Measurements from ENCODE around the gene CLPTM1L.

CLPTM1L gene

GRCh38 chr5:1367149-1367548, 22.2 kb upstream of the CLPTM1L start:
- no peak overlapping the region for H3K4me3 ChIP-seq (ENCODE audit: control insufficient read depth, low read depth, low read length)
- no peak for DNase-seq (ENCODE audit: low read depth)
- TF ChIP-seq CTCF (conservative IDR thresholded peaks at IDR 0.05; ENCODE audit: control insufficient read depth, insufficient read depth, low read depth, low read length), result no peak

GRCh38 chr5:1366514-1366913, 21.6 kb upstream of the CLPTM1L start:
- no peak for DNase-seq (ENCODE audit: low read depth)
- TF ChIP-seq CTCF (conservative IDR thresholded peaks at IDR 0.05; ENCODE audit: control insufficient read depth, insufficient read depth, low read depth, low read length), result no peak
- no peak overlapping the region for H3K4me3 ChIP-seq (ENCODE audit: control insufficient read depth, low read depth, low read length)

- TF ChIP-seq CTCF (conservative IDR thresholded peaks at IDR 0.05; ENCODE audit: control insufficient read depth, insufficient read depth, low read depth, low read length), result no peak
- DNase-seq (ENCODE audit: low read depth), result no peak
- no peak overlapping the region for H3K4me3 ChIP-seq (ENCODE audit: control insufficient read depth, low read depth, low read length)
Observed at GRCh38 chr5:1364211-1364610, 19.3 kb upstream of the CLPTM1L start.

GRCh38 chr5:1363581-1363980, 18.7 kb upstream of the CLPTM1L start:
- TF ChIP-seq CTCF (conservative IDR thresholded peaks at IDR 0.05; ENCODE audit: control insufficient read depth, insufficient read depth, low read depth, low read length), result no peak
- H3K4me3 ChIP-seq (ENCODE audit: control insufficient read depth, low read depth, low read length), result no peak overlapping the region
- no peak for DNase-seq (ENCODE audit: low read depth)

- DNase-seq (ENCODE audit: low read depth), result no peak
- TF ChIP-seq CTCF (conservative IDR thresholded peaks at IDR 0.05; ENCODE audit: control insufficient read depth, insufficient read depth, low read depth, low read length), result no peak
- H3K4me3 ChIP-seq (ENCODE audit: control insufficient read depth, low read depth, low read length), result no peak overlapping the region
Observed at GRCh38 chr5:1363160-1363559, 18.3 kb upstream of the CLPTM1L start.

- DNase-seq (ENCODE audit: low read depth), result no peak
- no peak overlapping the region for H3K4me3 ChIP-seq (ENCODE audit: control insufficient read depth, low read depth, low read length)
- TF ChIP-seq CTCF (conservative IDR thresholded peaks at IDR 0.05; ENCODE audit: control insufficient read depth, insufficient read depth, low read depth, low read length), result no peak
Observed at GRCh38 chr5:1362242-1363015, 17.5 kb upstream of the CLPTM1L start.
